Body of pancreas (tissue), 4 donors: ENCODE data around the gene INPP5D.

ENCODE experiments used
- POLR2A ChIP-seq, 3 donors: fragments of 450-650 bp; IDR thresholded peaks; one replicate each; pipeline ENCODE4 v1.6.1; 2016; ENCODE audit warnings: antibody characterized with exemption in 3 of 3, mild to moderate bottlenecking in 2 of 3
- TF ChIP-seq, protein P1 (sequence below), 7 experiments: fragments of 450-650 bp in 4 of 7; fragments of 200-600 bp in 3 of 7; sonication (generic) in 3 of 7; IDR thresholded peaks; one replicate each; pipeline ENCODE4 v1.5.1; 2016 to 2019; ENCODE audit warnings: antibody characterized with exemption in 7 of 7

DNA sequence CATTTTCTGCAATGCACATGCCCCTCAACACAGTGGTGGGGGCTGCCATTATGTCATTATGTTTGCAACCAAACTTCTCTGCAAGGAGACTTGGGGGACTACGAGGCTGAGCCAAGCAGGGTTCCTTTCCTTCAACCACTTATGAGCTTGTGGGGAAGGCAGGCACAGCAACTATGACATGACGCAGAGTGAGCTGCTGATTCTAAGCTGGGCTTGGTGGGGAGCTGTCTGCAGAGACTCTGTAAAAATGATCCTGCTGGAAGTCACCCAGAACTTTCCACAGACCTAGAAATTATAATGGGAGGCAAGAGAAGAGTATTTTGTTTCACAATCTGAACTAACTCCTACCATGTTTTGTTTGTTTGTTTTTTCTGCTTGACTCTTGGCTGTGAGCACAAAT lies 55.6 kb downstream of the INPP5D start:
- no peak for TF ChIP-seq POLR2A (IDR thresholded peaks at IDR 0.05)
- TF ChIP-seq, protein P1, sequence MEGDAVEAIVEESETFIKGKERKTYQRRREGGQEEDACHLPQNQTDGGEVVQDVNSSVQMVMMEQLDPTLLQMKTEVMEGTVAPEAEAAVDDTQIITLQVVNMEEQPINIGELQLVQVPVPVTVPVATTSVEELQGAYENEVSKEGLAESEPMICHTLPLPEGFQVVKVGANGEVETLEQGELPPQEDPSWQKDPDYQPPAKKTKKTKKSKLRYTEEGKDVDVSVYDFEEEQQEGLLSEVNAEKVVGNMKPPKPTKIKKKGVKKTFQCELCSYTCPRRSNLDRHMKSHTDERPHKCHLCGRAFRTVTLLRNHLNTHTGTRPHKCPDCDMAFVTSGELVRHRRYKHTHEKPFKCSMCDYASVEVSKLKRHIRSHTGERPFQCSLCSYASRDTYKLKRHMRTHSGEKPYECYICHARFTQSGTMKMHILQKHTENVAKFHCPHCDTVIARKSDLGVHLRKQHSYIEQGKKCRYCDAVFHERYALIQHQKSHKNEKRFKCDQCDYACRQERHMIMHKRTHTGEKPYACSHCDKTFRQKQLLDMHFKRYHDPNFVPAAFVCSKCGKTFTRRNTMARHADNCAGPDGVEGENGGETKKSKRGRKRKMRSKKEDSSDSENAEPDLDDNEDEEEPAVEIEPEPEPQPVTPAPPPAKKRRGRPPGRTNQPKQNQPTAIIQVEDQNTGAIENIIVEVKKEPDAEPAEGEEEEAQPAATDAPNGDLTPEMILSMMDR (IDR thresholded peaks at IDR 0.05): no peak
